Panc1 (cell line): ENCODE measurements around the gene GJB4.

Experiments
- POLR2AphosphoS5 ChIP-seq: IDR thresholded peaks from 2 replicates; pipeline ENCODE4 v1.6.1; 2012; ENCODE audit warnings: mild to moderate bottlenecking, low read depth, low read length, moderate library complexity
- TF ChIP-seq, protein P1 (sequence below): fragments of 450-650 bp; IDR thresholded peaks from 2 replicates; pipeline ENCODE4 v1.5.1; 2017; ENCODE audit warnings: mild to moderate bottlenecking
- TF ChIP-seq, protein P2 (sequence below), 2 experiments: IDR thresholded peaks; 2 replicates each; pipeline ENCODE4 v1.6.1; 2011 to 2012; ENCODE audit warnings: low read depth in 2 of 2, control low read depth in 1 of 2, low read length in 1 of 2, mild to moderate bottlenecking in 1 of 2, moderate library complexity in 1 of 2; ENCODE audit not compliant: insufficient read depth in 1 of 2

DNA sequence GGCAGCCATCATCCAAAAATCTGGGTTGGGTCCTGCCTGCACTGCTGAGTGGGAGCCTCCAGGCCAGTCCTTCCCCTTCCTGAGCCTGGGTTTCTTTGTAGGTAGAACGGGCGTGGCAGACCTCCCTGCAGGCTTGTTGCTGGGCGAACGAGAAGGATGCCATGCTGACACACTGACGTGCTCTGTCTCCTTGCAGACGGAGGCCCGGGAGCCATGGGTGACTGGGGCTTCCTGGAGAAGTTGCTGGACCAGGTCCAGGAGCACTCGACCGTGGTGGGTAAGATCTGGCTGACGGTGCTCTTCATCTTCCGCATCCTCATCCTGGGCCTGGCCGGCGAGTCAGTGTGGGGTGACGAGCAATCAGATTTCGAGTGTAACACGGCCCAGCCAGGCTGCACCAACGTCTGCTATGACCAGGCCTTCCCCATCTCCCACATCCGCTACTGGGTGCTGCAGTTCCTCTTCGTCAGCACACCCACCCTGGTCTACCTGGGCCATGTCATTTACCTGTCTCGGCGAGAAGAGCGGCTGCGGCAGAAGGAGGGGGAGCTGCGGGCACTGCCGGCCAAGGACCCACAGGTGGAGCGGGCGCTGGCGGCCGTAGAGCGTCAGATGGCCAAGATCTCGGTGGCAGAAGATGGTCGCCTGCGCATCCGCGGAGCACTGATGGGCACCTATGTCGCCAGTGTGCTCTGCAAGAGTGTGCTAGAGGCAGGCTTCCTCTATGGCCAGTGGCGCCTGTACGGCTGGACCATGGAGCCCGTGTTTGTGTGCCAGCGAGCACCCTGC lies 34.7 kb downstream of the GJB4 start:
- TF ChIP-seq, protein P1, sequence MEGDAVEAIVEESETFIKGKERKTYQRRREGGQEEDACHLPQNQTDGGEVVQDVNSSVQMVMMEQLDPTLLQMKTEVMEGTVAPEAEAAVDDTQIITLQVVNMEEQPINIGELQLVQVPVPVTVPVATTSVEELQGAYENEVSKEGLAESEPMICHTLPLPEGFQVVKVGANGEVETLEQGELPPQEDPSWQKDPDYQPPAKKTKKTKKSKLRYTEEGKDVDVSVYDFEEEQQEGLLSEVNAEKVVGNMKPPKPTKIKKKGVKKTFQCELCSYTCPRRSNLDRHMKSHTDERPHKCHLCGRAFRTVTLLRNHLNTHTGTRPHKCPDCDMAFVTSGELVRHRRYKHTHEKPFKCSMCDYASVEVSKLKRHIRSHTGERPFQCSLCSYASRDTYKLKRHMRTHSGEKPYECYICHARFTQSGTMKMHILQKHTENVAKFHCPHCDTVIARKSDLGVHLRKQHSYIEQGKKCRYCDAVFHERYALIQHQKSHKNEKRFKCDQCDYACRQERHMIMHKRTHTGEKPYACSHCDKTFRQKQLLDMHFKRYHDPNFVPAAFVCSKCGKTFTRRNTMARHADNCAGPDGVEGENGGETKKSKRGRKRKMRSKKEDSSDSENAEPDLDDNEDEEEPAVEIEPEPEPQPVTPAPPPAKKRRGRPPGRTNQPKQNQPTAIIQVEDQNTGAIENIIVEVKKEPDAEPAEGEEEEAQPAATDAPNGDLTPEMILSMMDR = no peak
- TF ChIP-seq POLR2AphosphoS5 = no peak
- TF ChIP-seq, protein P2, sequence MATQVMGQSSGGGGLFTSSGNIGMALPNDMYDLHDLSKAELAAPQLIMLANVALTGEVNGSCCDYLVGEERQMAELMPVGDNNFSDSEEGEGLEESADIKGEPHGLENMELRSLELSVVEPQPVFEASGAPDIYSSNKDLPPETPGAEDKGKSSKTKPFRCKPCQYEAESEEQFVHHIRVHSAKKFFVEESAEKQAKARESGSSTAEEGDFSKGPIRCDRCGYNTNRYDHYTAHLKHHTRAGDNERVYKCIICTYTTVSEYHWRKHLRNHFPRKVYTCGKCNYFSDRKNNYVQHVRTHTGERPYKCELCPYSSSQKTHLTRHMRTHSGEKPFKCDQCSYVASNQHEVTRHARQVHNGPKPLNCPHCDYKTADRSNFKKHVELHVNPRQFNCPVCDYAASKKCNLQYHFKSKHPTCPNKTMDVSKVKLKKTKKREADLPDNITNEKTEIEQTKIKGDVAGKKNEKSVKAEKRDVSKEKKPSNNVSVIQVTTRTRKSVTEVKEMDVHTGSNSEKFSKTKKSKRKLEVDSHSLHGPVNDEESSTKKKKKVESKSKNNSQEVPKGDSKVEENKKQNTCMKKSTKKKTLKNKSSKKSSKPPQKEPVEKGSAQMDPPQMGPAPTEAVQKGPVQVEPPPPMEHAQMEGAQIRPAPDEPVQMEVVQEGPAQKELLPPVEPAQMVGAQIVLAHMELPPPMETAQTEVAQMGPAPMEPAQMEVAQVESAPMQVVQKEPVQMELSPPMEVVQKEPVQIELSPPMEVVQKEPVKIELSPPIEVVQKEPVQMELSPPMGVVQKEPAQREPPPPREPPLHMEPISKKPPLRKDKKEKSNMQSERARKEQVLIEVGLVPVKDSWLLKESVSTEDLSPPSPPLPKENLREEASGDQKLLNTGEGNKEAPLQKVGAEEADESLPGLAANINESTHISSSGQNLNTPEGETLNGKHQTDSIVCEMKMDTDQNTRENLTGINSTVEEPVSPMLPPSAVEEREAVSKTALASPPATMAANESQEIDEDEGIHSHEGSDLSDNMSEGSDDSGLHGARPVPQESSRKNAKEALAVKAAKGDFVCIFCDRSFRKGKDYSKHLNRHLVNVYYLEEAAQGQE (IDR thresholded peaks at IDR 0.05; ENCODE audit: insufficient read depth in 1 of 2, low read depth in 2 of 2, low read length in 1 of 2) = no peak
